Activated T-helper 1 cell treated with Interleukin-2 at 50 U/mL for 16 hours (primary cell): Measurements from ENCODE around the gene MARCHF9.

Experiments used
- DNase-seq: peaks from one replicate; pipeline ENCODE4 v3.0.0-alpha.2; 2020; ENCODE audit warnings: low read depth

Gene MARCHF9

GRCh38 chr12:57753756-57754337 lies 1.1 kb upstream of the MARCHF9 start:
- no peak for DNase-seq

GRCh38 chr12:57755194-57755453 lies 221 bp downstream of the MARCHF9 start:
- DNase-seq, result no peak

DNA sequence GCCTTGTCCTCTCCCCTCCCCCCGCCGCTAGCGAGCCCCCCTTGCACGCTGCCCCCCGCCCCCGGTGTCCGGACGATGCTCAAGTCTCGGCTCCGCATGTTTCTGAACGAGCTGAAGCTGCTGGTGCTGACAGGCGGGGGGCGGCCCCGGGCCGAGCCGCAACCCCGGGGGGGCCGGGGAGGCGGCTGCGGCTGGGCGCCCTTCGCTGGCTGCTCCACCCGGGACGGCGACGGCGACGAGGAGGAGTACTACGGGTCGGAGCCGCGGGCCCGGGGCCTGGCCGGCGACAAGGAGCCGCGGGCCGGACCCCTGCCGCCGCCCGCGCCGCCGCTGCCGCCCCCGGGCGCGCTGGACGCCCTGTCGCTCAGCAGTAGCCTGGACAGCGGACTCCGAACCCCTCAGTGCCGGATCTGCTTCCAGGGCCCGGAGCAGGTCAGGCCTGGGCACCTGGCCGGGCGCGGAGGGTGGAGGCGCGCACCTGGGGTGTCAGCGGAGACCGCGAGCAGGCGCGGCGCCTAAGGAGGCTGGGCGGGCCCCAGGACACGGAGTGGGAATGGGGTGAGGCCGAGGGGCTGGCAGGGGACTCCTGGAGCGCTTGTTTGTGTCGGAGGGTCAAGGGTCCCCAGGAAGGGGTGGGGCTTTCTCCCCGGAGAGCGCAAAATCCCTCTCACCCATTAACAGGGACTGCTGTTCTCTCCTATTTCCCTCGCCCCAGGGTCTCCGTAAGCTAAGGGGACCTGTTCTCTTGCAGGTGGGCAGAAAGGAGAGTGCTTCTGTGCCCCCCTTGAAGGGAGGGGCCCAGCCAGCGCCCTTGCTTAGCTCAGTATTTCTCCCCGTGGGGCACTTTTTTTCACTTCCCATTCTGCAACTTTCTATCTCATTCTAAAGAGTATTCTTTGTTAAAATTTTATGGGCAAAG lies 810 bp downstream of the MARCHF9 start:
- DNase-seq, result peak; percentile 29

DNA sequence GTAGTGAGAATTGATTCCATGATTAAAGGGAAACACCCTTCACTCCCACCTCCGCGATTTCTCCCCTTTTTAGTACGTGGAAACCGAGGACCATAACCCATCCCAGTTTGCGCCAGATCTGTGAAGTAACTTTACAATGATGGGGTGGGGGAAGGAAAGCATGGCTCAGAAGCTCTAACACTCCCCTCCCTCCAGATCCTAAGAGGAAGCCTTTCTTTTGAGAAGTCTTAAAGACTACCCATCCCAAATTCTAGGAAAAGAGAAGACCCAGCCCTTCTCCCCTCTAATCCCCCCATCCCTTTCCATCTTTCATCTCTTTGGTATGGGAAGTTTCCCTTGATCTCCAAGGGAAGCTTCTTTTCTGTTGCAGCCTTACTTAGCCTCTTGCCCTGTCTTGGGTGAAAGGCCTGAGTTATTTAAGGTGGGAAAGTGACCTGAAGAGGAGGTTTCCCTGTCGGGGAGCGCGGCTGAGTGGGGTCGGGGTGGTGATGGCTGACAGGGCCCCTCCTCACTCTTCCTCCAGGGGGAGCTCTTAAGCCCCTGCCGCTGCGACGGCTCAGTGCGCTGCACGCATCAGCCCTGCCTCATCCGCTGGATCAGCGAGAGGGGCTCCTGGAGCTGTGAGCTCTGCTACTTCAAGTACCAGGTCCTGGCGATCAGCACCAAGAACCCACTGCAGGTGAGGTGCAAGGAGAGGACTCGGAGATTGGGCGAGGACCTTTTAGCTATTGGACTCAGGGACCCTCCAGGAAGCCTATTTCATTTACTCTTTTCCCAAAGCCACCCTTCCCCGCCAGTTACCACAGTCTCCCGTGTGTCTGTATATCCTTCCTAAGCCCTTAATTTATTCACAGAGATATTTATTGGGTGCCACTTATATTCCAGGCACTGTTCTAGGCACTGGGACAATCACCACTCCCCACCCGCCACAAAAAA lies 1.8 kb downstream of the MARCHF9 start:
- peak; percentile 55 for DNase-seq

- no peak for DNase-seq
These were observed 2.9 kb downstream of the MARCHF9 start for GRCh38 chr12:57757771-57758170.

DNA sequence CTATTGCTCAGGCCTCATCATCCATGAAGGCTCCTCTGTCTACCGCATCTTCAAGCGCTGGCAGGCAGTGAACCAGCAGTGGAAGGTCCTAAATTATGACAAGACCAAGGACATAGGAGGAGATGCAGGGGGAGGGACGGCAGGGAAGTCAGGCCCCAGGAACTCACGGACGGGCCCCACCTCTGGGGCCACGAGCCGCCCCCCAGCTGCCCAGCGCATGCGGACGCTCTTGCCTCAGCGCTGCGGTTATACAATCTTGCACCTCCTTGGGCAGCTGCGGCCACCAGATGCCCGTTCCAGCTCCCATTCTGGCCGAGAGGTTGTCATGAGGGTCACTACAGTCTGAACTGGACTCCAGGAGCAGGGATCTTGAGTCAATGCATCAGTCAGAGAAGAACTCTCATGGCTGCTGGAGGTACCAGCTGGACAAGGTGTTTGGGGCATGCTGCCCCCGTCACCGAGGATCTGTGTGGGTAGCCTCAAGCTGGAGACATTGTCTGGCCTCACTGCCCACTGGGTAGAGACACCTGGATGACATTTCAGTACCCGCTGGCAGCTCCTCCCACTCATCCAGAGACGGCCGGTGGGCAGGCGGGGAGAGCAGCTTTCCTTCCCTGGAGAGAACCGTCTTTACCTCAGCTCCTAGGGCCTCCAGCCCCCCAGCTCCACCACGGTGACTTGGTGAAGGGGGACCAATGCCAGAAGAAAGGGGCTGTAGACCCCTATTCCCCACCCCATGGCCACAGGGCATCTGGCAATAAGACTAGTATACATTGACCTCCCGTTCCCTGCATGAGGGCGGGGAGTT lies 3.9 kb downstream of the MARCHF9 start:
- DNase-seq, result no peak

GRCh38 chr12:57759360-57759980 lies 4.6 kb downstream of the MARCHF9 start:
- no peak for DNase-seq

DNA sequence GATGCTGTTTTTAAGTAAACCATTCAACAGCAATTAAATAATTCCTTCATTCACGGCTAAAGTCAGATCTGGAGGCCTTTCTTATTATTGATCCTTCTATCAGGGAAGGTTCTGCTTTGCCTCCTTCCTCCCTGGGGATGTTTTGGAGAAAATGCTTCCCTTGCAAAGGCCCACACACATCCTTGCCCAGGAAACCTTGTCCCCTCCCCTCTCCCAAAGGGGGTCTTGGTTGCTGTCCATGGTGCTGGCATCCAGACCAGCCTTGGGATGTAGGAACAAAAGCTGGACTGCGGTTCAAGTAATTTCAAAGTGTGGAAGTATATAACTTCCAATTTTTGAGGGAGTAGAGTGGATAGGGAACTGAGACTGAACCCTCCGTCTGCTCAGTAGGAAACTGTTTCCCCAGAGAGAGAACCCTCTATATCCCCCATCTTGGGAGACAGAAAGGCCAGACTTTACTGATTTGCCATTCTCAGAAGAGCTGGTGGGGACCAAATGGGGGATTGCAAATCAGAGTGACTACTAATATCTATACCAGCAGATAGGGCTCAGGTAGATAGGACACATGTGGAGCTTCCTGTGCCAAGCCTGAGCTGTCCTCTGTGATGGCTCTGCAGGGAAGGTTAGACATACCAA lies 5.6 kb downstream of the MARCHF9 start:
- no peak for DNase-seq

DNA sequence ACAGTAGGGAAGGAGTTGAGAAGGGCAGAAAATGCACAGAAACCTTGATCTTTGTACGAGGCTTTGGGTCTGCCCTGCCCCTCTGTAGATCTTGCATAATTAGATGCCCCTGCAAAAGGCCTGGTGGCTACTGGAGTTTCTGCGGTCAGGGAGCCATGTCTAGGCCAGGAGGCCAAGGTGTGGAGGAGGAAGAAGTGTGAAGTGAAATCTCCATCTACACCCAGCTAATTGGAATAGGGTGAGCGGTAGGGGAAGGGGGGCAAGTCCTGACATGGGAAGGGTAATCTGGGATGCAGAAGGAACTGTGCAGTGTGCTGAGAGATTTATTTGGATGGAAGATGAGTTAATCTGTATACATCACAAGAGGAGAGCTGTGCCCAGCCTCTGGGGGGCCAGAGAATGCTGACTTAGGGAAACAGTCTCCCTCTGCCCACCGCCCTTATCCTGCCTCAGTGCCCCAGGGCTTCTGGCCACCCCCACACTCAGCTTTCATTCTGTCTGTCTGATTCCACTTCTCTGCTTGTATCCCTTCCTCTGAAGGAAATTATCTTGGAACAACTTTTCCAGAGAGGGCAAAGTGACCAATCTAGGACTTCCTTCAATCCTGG lies 6.6 kb downstream of the MARCHF9 start:
- no peak for DNase-seq

- no peak for DNase-seq
These were observed 7.6 kb downstream of the MARCHF9 start for GRCh38 chr12:57762463-57762862.

GRCh38 chr12:57763881-57764661 lies 9.2 kb downstream of the MARCHF9 start:
- no peak for DNase-seq

DNA sequence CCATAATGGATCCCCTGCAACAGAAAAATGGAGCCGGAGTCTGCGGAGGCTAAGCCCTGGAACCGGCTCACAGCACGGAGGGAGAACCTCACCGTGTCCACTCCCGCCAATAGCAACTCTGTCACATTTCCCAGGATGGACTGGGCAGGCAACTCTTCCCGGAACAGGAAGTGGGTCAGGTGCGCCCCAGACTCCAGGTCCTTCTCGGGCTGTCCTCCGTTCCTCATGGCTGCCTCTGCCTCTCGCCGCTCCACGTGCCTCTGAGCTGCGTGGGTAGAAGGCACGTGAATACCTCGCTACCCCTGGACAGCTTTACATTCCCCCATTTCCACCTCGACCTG lies 9.7 kb downstream of the MARCHF9 start:
- no peak for DNase-seq

- no peak for DNase-seq
These were observed 10.2 kb downstream of the MARCHF9 start for GRCh38 chr12:57765003-57765697.

GRCh38 chr12:57765698-57766463 lies 11.0 kb downstream of the MARCHF9 start:
- DNase-seq, result no peak

- no peak for DNase-seq
These were observed 11.8 kb downstream of the MARCHF9 start, which contains the start of gene CYP27B1 for GRCh38 chr12:57766464-57767304. Gene CYP27B1 (minus strand): TSS chr12:57767078. CDS start chr12:57767041, 37 bp downstream.

GRCh38 chr12:57767305-57767698 lies 12.4 kb downstream of the MARCHF9 start:
- no peak for DNase-seq

- DNase-seq, result no peak
These were observed 13.0 kb downstream of the MARCHF9 start for GRCh38 chr12:57767876-57768275.
